HG03571 (cell line): Measurements from ENCODE around the gene OR1A1.
"Not testable (repeated sequence)": the region's sequence is repeated elsewhere in the genome, so short reads cannot be mapped to it uniquely, and the experiment has no call there.

Source experiments
- ATAC-seq: cut with Tn5 transposase; IDR thresholded peaks from one replicate; pipeline ENCODE4 v1.9.1; 2021; ENCODE audit not compliant: unreplicated experiment

OR1A1 gene, protein sequence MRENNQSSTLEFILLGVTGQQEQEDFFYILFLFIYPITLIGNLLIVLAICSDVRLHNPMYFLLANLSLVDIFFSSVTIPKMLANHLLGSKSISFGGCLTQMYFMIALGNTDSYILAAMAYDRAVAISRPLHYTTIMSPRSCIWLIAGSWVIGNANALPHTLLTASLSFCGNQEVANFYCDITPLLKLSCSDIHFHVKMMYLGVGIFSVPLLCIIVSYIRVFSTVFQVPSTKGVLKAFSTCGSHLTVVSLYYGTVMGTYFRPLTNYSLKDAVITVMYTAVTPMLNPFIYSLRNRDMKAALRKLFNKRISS

DNA sequence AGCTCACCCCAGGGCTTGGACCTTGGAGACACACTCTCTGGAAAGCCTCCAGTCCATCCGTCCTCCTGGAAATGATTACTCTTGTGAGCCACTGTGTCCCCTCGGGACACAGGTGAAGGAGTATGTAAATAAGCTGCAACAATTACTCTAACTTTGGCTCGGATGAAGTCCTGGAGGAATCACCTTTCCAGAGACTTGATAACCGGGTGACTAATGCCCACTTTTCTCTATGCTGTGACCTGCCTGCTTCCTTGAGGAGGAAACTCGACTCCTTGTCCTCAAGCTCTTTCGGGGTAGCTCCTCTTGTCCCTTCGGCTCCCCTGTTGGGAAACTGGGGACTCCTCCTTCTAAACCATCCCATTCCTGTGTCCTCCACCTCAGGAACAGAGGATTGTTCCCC is at the start of gene OR1A1:
OR1A1 (plus strand) TSS at position 301 of the 400 bp plus-strand sequence. CDS start 7,954 bp downstream, outside the sequence.
- no peak for ATAC-seq

DNA sequence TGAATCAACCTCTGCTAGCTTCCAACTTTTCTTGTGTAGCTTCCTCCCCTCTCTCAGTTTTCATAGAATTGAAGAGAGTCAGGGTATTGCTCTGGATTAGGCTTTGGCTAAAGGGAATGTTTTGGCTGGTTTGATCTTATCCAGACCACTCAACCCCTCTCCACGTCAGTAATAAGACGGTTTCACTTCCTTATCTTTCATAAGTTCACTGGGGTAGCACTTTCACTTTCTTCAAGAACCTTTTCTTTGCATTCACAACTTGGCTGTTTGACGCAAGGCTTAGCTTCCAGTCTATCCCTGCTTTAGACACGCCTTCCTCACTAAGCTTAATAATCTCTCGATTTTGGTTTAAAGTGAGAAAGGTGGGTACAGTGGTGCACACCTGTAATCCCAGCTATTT is 39.9 kb upstream of the OR1A1 start:
- no peak for ATAC-seq

DNA sequence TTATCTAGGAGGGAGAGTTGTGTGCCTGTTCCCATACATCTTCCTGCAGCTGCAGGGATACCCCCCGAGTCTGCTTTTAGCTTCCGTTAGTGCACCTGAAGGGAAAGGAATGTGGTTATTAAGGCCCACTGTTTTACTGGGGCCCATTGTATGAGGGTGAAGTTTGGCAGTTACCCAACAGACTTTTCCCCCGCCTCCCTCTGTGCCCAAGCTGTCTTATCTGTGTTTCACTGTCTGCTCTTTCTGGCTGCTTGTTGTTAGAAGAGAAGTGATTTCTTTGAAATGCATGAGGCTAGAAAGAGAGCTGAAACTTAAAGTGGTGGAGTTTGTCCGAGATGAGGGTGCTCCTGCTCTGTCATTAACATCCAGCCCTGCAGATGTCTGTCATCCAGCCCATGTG is 17.5 kb upstream of the OR1A1 start:
- no peak for ATAC-seq

DNA sequence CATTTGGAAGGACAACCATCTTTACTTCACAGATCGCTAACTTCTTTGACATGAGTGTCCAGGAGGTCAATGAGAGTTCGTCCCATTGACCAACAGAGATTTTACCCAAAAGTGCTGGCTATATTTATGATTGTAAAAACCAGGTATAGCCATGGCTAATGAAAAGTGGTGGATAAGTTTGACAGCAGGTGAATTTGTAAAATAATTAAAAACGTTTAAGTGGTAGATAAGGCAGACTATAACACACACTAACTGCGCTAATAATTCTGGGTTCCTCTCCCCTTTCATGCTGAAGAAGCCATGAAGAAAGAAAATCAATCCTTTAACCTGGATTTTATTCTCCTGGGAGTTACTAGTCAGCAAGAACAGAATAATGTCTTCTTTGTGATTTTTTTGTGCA is 10.2 kb upstream of the OR1A1 start, which contains the start of gene OR1A2:
OR1A2 (plus strand) TSS at position 301 of the 400 bp plus-strand sequence; CDS start at position 301, 0 bp downstream.
- no peak for ATAC-seq

DNA sequence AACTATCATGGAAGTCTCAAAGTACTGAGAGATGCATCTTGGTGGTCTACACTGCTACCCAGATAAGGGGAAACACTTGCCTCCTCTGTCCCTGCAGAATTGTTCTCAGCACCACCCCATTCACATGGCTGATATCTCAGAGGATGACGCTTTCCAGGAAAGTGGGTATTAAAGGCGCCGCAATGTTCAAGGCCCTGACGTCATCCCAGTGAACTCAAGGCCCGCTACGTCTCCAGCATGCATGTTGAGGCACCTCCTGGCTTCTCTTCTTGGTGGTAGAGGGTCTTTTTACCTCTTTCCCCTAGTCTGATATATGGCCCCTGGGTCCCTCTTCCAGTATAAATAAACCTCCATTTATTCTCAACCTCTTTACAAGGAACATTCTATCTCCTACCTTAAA is 1.0 kb downstream of the OR1A1 start:
- ATAC-seq: no peak

DNA sequence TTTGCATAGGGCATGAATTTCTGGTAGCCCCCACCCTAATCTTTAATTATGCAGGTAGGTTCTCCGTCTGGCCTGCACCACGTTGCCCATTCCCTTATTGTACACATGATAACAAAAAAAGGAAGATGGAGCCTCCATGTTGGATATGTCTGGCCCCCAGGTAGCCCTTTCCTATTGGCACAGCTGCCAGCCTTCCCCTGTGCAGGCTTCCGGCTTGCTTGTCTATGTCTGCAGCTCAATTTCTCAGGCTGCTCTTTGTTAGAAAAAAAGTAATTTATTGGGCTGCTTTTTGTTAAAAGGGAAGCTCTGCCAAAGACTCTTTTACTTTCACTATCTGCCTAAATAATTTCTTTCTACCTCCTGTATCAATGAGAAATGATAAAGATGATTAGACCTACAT is 5.5 kb downstream of the OR1A1 start:
- ATAC-seq: no peak

DNA sequence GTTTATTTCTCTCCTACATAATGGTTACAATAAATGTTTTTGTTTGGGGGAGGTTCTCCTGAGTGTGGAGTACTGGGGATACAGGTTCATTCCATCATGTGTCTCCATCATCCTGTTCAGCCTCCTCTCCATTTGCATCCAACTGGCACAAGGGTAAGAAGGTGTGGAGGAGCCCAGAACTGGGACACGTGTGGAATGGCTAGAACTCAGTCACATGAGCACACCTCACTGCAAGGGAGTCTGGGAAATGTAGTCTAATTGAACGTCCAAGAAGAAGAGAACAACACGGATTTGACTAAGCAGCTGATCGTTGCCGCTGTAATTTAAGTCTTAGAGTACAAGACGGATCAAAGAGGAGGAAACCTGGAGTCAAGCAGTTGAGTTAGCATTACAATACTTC is 6.1 kb downstream of the OR1A1 start:
- no peak for ATAC-seq

DNA sequence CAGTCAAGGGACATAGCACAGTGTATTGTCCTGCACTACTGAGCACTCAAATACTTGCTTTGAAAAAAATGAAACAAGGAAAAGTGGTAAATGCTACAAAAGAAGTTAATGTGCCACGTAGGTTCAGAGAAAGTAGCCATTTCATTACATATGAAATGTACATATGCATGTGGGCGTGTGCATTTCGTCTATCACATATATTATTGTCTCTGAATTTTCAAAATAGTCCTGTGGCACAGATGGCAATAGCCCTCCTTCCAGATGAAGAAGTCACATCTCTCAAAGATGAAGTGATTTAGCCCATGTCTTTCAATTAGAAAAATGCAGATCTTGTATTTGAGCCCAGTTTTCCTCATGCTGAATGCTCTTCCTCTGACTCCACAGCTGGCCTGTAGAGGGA is 12.5 kb downstream of the OR1A1 start:
- not testable (repeated sequence) for ATAC-seq

DNA sequence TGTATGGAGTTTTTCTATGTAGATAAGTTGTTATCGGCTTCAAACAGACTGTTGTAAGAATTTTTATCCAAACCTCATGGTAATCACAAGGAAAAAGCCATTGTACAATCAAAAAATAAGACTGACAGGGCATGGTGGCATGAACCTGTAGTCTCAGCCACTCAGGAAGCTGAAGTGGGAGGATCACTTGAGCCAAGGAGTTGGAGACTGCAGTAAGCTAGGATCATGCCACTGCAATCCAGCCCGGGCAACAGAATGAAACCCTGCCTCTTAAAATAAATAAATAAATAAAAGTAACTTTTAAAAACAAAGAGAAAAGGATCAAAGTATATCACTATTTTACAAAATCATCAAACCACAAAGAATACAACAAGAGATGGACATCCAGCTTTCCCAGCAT is 14.4 kb downstream of the OR1A1 start:
- ATAC-seq: no peak

DNA sequence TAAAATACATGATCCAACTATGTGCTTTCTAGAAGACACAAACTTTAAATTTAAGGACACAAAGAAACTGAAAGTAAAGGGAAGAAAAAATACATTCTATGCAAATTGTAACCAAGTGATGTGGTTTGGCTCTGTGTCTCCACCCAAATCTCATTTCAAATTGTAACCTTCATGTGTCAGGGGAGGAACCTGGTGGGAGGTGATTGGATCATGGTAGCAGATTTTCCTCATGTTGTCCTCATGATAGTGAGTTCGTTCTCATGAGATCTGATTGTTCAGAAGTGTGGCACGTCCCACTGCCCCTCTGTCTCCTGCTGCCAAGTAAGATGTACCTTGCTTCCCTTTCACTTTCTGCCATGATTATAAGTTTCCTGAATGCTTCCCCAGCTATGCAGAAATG is 15.0 kb downstream of the OR1A1 start:
- ATAC-seq: no peak

DNA sequence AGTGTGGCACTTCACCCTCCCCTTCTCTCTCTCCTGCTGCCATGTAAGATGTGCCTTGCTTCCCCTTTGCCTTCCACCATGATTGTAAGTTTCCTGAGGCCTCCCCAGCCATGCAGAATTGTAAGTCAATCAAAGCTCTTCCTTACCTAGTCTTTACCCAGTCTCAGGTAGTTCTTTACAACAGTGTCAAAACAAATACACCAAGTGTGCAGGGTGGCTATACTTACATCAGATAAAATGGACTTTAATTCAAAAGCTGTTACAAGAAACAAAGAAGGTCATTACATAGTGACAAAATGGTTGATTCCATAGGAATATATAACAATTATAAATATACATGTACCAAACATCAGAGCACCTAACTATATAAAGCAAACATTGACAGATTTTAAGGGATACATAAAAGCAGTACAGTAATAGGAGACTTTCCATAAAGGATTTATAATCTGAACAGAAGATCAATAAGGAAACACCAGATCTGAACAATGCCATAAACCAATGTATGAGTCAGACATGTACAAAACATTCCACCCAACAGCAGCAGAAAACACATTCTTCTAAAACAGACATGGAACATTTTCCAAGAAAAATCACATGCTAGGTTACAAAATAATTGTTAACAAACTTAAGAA is 17.4 kb downstream of the OR1A1 start:
- not testable (repeated sequence) for ATAC-seq

DNA sequence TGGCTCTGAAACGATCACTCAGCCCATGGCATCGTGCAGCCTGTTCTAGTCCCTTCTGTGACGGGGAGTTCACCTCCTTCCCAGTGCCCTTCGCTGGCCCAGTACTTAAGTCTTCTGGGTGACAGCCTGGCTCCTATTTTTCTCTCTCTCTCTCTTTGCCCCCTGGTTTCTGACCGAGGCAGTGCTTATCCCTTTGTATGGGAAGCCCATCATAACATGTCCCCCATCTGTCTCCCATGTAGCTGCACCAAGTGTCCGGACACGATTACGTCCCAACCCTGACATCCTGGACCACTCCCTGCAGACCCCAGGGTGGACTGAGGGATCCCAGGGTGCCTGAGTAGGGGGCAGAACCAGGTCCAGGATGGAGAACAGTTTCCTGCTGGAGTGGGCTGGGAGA is 24.8 kb downstream of the OR1A1 start:
- not testable (repeated sequence) for ATAC-seq

DNA sequence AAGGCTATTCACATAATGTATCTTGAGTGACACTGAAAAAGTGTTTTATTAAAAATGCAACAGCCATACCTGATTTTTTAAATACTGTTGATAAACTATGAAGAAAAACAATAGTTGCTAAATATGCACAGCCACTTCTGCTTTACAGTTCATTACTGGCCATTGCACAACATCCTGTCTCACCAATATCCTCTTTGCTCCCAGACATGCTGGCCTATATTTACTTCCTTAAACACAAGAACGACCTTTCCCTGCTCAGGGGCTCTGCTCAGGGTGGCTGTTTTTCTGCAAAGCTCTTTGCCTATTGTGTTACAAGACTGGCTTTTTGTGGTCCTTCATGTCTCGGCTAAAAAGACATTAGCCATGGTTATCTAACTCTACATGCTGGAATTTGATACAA is 31.2 kb downstream of the OR1A1 start:
- not testable (repeated sequence) for ATAC-seq

DNA sequence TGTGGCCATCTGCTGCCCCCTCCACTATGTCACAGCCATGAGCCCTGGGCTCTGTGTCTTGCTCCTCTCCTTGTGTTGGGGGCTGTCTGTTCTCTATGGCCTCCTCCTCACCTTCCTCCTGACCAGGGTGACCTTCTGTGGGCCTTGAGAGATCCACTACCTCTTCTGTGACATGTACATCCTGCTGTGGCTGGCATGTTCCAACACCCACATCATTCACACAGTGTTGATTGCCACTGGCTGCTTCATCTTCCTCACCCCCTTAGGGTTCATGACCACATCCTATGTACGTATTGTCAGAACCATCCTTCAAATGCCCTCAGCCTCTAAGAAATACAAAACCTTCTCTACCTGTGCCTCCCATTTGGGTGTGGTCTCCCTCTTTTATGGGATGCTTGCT is 33.6 kb downstream of the OR1A1 start:
- not testable (repeated sequence) for ATAC-seq

DNA sequence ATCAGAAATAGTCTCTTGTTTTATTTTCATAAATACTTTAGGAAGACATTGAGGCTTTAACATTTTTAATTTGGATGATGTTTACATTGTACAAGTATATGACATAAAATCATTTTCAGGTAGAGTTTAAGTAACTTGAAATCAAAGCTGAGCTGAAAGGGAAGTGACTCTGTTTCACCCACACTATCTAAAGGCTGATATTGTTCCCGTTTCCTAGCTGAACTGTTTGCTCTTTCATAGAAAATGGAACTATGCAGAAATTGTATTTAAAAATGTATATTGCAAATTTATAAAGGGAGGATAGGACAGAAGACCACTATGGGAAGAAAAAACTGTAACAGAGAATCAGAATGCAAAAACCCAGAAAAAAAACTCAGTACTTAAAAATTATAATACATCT is 37.4 kb downstream of the OR1A1 start:
- ATAC-seq: not testable (repeated sequence)

DNA sequence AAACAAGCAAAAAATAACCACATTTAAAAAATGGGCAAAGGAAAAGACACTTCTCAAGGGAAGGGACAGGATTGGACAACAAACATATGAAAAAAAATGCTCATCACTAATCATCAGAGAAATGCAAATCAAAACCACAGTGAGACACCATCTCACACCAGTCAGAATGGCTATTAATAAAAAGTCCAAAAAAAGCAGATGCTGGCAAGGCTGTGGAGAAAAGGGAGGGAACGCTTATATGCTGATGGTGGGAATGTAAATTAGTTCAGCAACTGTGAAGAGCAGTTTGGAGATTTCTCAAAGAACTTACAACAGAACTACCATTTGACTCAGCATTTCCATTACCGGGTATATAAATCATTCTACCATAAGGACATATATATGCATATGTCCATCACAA is 41.5 kb downstream of the OR1A1 start:
- not testable (repeated sequence) for ATAC-seq

DNA sequence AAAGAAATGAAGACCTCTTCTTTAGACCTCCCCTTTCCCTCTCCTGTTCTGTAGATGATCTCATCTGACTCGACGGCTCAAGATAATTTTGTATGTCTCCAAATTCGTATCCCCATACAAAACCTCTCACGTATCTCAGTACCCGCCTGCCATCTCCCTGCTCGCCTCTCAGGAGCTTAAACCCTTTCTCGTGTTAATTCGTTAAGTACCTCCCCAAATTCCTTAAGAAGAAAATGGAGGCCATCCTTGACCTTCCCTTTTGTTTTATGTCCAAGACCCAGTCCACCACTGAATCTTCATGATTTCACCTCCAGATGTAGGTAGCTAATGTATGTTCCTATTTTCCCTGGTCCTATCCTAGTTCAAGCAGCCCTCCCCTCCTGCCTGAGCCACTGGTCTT is 49.1 kb downstream of the OR1A1 start:
- no peak for ATAC-seq

DNA sequence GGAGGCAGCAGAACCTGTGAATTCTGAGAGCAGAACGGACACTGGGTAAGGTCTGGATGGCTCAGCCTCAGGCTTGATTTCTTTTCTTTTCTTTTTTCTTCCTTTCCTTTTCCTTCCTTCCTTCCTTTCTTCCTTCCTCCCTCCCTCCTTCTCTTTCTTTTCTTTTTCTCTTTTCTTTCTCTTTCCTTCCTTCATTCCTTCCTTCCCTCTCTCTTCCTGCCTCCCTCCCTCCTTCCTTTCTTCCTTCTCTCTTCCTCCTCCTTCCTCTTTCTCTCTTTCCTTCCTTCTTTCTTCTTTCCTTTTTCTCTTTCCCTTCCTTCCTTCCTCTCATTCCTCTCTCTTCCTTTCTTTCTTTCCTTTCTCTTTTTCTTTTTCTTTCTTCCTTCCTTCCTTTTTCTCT is 52.7 kb downstream of the OR1A1 start:
- ATAC-seq: no peak

DNA sequence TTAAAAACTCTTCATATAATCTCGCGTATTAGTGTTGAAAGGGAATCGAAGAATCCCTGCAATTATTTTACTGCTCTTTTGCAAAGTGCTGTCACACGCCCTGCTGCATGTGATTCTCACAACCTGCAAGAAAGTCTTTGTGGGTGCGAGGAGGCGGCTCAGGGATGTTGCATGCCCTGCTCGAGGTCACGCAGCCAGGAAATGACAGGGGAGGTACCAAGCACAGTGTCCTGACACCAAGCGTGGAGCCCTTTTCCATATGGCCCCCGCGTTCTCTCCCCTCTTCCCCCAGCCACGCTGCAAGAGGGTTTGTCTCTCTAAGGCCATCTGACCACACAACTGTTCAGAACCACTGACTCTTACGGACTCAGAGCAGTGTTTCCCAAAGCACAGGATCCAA is 53.1 kb downstream of the OR1A1 start:
- ATAC-seq: no peak
